Gastroesophageal sphincter (tissue), 3 donors: ENCODE measurements around the gene ATG4A.

Source experiments
- CTCF ChIP-seq, 4 experiments: fragments of 200-600 bp in 2 of 4; fragments of 450-650 bp in 2 of 4; sonication (generic) in 1 of 4; IDR thresholded peaks; one replicate each; pipeline ENCODE4 v1.5.1; 2017 to 2019; ENCODE audit warnings: antibody characterized with exemption in 4 of 4, mild to moderate bottlenecking in 2 of 4, moderate library complexity in 2 of 4
- EP300 ChIP-seq: sonication (generic); formaldehyde crosslinking; IDR thresholded peaks from one replicate; pipeline ENCODE4 v1.6.1; 2017; ENCODE audit warnings: antibody characterized with exemption, mild to moderate bottlenecking
- POLR2A ChIP-seq, 2 donors: fragments of 450-650 bp; IDR thresholded peaks; one replicate each; pipeline ENCODE4 v1.6.1; 2017; ENCODE audit warnings: antibody characterized with exemption in 2 of 2, mild to moderate bottlenecking in 2 of 2, moderate library complexity in 1 of 2
- POLR2AphosphoS5 ChIP-seq: sonication (generic); formaldehyde crosslinking; IDR thresholded peaks from one replicate; pipeline ENCODE4 v1.6.1; 2017; ENCODE audit warnings: antibody characterized with exemption

DNA sequence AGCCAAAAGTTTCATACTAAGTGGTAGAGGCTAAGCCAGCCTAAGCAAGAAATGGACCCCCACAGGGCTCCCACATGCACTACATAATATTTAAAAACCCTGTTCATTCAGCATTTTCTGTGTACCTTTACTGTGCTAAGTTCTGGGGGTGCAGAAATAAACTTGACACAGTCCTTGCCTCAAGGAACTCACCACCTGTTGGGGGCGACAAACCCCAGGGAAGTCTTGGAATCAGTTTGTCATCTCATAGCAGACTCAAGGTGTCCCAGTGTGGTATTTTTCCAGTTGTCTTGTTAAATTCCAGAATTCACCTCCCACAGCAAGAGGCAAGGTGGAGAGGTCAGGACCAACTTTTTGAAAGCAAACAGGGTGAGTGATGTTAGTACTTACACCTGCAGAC lies 43.1 kb downstream of the ATG4A start:
- TF ChIP-seq CTCF (IDR thresholded peaks at IDR 0.05) (no peak), POLR2AphosphoS5 (no peak), POLR2A (IDR thresholded peaks at IDR 0.05) (no peak), EP300 (no peak)
